Naive B cell (primary cell): ENCODE results near the gene HTT-AS. TPM values are rescaled to one million over a fixed set of nuclear protein-coding genes. Genes with fewer than 3 reads are reported as not detected.

Experiments
- ATAC-seq, 2 donors: fragments of 150-1000 bp; cut with Tn5 transposase; 2 replicates each; pipeline ENCODE4 v1.10.0; 2021; ENCODE audit warnings: low read depth in 2 of 2, mild to moderate bottlenecking in 2 of 2, moderate library complexity in 2 of 2
- DNase-seq: peaks from one replicate; pipeline ENCODE4 v3.0.0; 2022
- H3K27ac Mint-ChIP-seq, 6 donors: one replicate each; pipeline ENCODE4 v1.8.0; 2020 to 2022; ENCODE audit warnings: mild to moderate bottlenecking in 6 of 6, mixed read lengths in 6 of 6, moderate library complexity in 5 of 6, inconsistent platforms in 2 of 6
- H3K27me3 Mint-ChIP-seq, 3 donors: one replicate each; pipeline ENCODE4 v1.8.0; 2021 to 2022; ENCODE audit warnings: mixed read lengths in 3 of 3, mild to moderate bottlenecking in 1 of 3
- H3K36me3 Mint-ChIP-seq, 2 donors: one replicate each; pipeline ENCODE4 v1.8.0; 2020 to 2022; ENCODE audit warnings: mixed read lengths in 2 of 2, inconsistent platforms in 1 of 2, mild to moderate bottlenecking in 1 of 2
- H3K4me1 Mint-ChIP-seq, 3 donors: one replicate each; pipeline ENCODE4 v1.8.0; 2020 to 2022; ENCODE audit warnings: mixed read lengths in 3 of 3, inconsistent platforms in 1 of 3, mild to moderate bottlenecking in 1 of 3, moderate library complexity in 1 of 3
- H3K4me3 Mint-ChIP-seq, 8 donors: one replicate each; pipeline ENCODE4 v1.8.0; 2020 to 2022; ENCODE audit warnings: mild to moderate bottlenecking in 8 of 8, mixed read lengths in 8 of 8, moderate library complexity in 8 of 8, inconsistent platforms in 2 of 8
- H3K9me3 Mint-ChIP-seq, 7 donors: one replicate each; pipeline ENCODE4 v1.8.0; 2020 to 2022; ENCODE audit warnings: mixed read lengths in 7 of 7, mild to moderate bottlenecking in 5 of 7, inconsistent platforms in 2 of 7, moderate library complexity in 1 of 7
- polyA plus RNA-seq, 6 donors: library from polyadenylated mRNA; unstranded; fragments of 300-500 nt; fragmentation: Illumina TruSeq; gene quantifications; one replicate each; pipeline ENCODE4 v1.2.3, GENCODE V29; 2021; ENCODE audit warnings: low read depth in 6 of 6

HTT-AS gene
- polyA plus RNA-seq, 6 donors from 2014 or later = not detected

DNA sequence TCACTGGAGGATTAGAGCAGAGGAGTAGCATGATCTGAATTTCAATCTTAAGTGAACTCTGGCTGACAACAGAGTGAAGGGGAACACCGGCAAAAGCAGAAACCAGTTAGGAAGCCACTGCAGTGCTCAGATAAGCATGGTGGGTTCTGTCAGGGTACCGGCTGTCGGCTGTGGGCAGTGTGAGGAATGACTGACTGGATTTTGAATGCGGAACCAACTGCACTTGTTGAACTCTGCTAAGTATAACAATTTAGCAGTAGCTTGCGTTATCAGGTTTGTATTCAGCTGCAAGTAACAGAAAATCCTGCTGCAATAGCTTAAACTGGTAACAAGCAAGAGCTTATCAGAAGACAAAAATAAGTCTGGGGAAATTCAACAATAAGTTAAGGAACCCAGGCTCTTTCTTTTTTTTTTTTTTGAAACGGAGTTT lies 5.4 kb upstream of the HTT-AS start:
- no peaks in the 10 kb centered on the region for H3K9me3 Mint-ChIP-seq
- peak overlapping the region in 7 of 8 donors; percentile 13 to 69 (median 67) for H3K4me3 Mint-ChIP-seq
- H3K36me3 Mint-ChIP-seq = peaks cover 0 to 8% of the 10 kb centered on the region in 2 donors
- peaks cover 47 to 76% (median 50%) of the 10 kb centered on the region in 3 donors for H3K4me1 Mint-ChIP-seq
- peak; percentile 48 for DNase-seq
- H3K27ac Mint-ChIP-seq = peak overlapping the region in 5 of 6 donors; percentile 10 to 79 (median 36)
- peak; percentile 70 for ATAC-seq
- no peaks in the 10 kb centered on the region for H3K27me3 Mint-ChIP-seq

DNA sequence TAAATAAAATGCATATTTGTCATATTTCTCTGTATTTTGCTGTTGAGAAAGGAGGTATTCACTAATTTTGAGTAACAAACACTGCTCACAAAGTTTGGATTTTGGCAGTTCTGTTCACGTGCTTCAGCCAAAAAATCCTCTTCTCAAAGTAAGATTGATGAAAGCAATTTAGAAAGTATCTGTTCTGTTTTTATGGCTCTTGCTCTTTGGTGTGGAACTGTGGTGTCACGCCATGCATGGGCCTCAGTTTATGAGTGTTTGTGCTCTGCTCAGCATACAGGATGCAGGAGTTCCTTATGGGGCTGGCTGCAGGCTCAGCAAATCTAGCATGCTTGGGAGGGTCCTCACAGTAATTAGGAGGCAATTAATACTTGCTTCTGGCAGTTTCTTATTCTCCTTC lies 3.5 kb upstream of the HTT-AS start:
- Mint-ChIP-seq H3K9me3 (no peaks in the 10 kb centered on the region), H3K36me3 (no peaks in the 10 kb centered on the region), H3K27ac (peak overlapping the region; percentile 41 to 86 (median 78)), H3K4me3 (peak overlapping the region; percentile 48 to 87 (median 69)), H3K4me1 (peaks cover 42 to 63% (median 44%) of the 10 kb centered on the region in 3 donors), H3K27me3 (no peaks in the 10 kb centered on the region)
- DNase-seq (peak; percentile 68), ATAC-seq (peak; percentile 30 to 33)

DNA sequence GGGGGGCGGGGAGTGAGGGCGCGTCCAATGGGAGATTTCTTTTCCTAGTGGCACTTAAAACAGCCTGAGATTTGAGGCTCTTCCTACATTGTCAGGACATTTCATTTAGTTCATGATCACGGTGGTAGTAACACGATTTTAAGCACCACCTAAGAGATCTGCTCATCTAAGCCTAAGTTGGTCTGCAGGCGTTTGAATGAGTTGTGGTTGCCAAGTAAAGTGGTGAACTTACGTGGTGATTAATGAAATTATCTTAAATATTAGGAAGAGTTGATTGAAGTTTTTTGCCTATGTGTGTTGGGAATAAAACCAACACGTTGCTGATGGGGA lies 1.3 kb upstream of the HTT-AS start:
- ATAC-seq = no peak
- Mint-ChIP-seq H3K27ac (peak overlapping the region in 5 of 6 donors; percentile 84 to 96 (median 88)), H3K36me3 (no peaks in the 10 kb centered on the region), H3K4me1 (peaks cover 39 to 52% (median 40%) of the 10 kb centered on the region in 3 donors), H3K4me3 (peak overlapping the region; percentile 84 to 95 (median 88)), H3K9me3 (no peaks in the 10 kb centered on the region), H3K27me3 (no peaks in the 10 kb centered on the region)
- DNase-seq = no peak

DNA sequence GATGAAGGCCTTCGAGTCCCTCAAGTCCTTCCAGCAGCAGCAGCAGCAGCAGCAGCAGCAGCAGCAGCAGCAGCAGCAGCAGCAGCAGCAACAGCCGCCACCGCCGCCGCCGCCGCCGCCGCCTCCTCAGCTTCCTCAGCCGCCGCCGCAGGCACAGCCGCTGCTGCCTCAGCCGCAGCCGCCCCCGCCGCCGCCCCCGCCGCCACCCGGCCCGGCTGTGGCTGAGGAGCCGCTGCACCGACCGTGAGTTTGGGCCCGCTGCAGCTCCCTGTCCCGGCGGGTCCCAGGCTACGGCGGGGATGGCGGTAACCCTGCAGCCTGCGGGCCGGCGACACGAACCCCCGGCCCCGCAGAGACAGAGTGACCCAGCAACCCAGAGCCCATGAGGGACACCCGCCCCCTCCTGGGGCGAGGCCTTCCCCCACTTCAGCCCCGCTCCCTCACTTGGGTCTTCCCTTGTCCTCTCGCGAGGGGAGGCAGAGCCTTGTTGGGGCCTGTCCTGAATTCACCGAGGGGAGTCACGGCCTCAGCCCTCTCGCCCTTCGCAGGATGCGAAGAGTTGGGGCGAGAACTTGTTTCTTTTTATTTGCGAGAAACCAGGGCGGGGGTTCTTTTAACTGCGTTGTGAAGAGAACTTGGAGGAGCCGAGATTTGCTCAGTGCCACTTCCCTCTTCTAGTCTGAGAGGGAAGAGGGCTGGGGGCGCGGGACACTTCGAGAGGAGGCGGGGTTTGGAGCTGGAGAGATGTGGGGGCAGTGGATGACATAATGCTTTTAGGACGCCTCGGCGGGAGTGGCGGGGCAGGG lies 711 bp upstream of the HTT-AS start:
- H3K4me3 Mint-ChIP-seq = peak overlapping the region; percentile 84 to 96 (median 92)
- DNase-seq = peak; percentile 47
- no peaks in the 10 kb centered on the region for H3K27me3 Mint-ChIP-seq
- peak overlapping the region in 5 of 6 donors; percentile 72 to 96 (median 89) for H3K27ac Mint-ChIP-seq
- no peaks in the 10 kb centered on the region for H3K36me3 Mint-ChIP-seq
- peaks cover 34 to 47% (median 35%) of the 10 kb centered on the region in 3 donors for H3K4me1 Mint-ChIP-seq
- no peaks in the 10 kb centered on the region for H3K9me3 Mint-ChIP-seq
- peak; percentile 3 for ATAC-seq

DNA sequence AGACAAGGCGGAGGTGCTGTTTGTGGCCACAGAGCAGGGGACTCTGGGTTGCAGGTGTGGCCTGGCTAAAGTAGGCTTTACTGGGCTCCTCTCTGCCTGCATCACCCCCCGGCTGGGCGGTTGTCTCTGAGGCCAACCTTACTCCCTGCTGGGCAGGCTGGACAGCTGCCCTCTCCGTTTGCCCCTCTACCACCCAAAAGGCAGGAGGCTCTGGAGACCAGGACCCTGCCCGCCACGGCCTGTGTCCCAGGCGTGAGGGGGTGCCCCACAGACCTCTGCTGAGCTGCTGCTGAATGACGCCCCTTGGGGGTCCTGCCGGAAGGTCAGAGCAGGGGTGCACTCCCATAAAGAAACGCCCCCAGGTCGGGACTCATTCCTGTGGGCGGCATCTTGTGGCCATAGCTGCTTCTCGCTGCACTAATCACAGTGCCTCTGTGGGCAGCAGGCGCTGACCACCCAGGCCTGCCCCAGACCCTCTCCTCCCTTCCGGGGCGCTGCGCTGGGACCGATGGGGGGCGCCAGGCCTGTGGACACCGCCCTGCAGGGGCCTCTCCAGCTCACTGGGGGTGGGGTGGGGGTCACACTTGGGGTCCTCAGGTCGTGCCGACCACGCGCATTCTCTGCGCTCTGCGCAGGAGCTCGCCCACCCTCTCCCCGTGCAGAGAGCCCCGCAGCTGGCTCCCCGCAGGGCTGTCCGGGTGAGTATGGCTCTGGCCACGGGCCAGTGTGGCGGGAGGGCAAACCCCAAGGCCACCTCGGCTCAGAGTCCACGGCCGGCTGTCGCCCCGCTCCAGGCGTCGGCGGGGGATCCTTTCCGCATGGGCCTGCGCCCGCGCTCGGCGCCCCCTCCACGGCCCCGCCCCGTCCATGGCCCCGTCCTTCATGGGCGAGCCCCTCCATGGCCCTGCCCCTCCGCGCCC lies 920 bp downstream of the HTT-AS start:
- H3K9me3 Mint-ChIP-seq = no peaks in the 10 kb centered on the region
- DNase-seq (no peak), ATAC-seq (no peak)
- H3K36me3 Mint-ChIP-seq = no peaks in the 10 kb centered on the region
- H3K27ac Mint-ChIP-seq = peak overlapping the region in 3 of 6 donors; percentile 18 to 87 (median 52)
- H3K27me3 Mint-ChIP-seq = no peaks in the 10 kb centered on the region
- peaks cover 19 to 34% (median 24%) of the 10 kb centered on the region in 3 donors for H3K4me1 Mint-ChIP-seq
- peak overlapping the region; percentile 24 to 96 (median 60) for H3K4me3 Mint-ChIP-seq

DNA sequence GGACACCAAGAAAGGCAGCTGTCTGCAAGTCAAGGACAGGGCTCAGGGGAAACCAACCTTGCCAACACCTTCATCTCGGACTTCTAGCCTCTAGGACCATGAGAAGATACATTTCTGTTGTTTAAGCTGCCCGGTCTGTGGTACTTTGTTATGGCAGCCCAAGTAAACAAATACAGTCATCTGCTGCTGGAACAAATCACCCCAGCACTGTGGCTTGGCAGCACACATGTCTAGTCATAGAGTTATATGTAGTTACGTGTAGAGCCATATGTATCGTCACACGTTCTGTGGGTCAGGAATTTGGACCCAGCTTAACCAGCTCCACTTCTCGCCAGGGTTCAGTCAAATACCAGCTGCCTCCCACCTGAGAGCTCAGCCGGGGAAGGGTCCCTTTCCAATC lies 2.5 kb downstream of the HTT-AS start:
- Mint-ChIP-seq H3K27me3 (no peaks in the 10 kb centered on the region), H3K27ac (peak overlapping the region in 2 of 6 donors; percentile 45), H3K4me1 (peaks cover 11 to 20% (median 12%) of the 10 kb centered on the region in 3 donors), H3K36me3 (peaks cover 1 to 7% of the 10 kb centered on the region in 2 donors), H3K9me3 (no peaks in the 10 kb centered on the region), H3K4me3 (peak overlapping the region in 5 of 8 donors; percentile 1 to 81 (median 54))
- DNase-seq (no peak), ATAC-seq (no peak)

DNA sequence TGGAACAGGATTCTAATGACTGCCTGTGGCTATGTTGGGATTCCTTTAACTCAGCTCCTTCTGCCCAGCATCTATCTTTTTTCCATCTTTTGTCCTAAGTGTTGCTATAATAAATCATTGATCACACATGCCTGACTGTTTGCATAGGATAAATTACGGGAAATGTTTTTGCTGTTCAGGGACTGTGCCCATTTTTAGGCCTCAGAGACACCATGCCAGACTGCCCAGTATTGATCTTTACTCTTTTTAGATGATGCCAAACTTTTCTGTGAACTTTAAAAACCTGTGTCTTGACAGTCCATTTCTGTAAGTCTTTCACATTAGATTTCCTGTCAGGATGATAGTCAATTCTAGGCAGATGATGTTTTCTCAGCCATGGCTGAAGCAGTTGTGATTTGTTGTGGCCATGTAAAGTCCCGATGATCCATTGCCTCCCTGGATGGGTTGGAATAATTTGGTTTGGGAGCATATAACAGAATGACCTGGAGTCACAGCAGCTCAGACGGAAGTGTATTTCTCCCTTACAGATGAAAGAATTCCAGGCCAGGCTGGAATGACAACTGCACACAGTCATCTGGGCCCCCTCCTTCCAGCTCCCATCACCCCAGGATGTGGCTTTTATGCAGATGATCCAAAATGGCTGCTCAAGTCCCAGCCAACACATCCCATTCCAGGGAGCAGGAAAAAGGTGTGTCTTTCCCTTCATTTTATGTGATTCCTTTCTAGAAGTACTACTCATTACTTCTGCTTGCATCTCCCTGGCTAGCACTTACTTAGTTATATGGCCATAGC lies 3.4 kb downstream of the HTT-AS start:
- Mint-ChIP-seq H3K4me3 (peak overlapping the region in 1 of 8 donors; percentile 81), H3K36me3 (peaks cover 6 to 9% of the 10 kb centered on the region in 2 donors), H3K4me1 (peaks cover 8 to 11% (median 9%) of the 10 kb centered on the region in 3 donors), H3K9me3 (no peaks in the 10 kb centered on the region), H3K27ac (peak overlapping the region in 1 of 6 donors; percentile 37), H3K27me3 (no peaks in the 10 kb centered on the region)
- DNase-seq (no peak), ATAC-seq (no peak)

DNA sequence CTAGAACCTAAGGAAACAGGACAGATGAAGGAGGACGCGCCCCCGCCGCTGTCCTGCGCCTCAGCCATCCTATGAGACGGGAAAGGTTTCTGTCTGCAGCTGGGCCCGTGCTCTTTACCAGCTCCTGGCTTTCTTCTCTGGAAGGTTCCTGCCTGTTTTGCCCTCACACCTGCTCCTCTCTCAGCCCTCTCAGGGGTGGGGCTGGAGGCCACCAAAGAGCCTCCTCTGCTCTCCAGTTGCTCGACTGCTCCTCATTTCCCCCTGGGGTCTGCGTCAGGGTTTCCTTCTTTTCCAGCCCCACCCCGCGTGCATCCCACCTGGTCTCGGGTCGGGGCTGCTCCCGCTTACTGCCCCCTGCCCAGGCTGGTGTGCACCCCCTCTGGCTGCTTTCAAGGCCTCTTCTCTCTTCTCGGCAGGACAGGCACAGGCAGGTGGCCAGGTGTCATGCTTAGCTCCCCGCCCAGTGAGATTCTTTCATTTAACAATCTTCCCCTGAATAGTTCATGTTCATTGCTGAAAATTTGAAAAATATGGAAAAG lies 4.6 kb downstream of the HTT-AS start:
- H3K4me3 Mint-ChIP-seq = peak overlapping the region in 1 of 8 donors; percentile 43
- H3K36me3 Mint-ChIP-seq = peaks cover 9 to 11% of the 10 kb centered on the region in 2 donors
- ATAC-seq (no peak), DNase-seq (no peak)
- H3K27ac Mint-ChIP-seq = peak overlapping the region in 2 of 6 donors; percentile 39 to 68
- no peaks in the 10 kb centered on the region for H3K9me3 Mint-ChIP-seq
- peaks cover 0 to 3% (median 0%) of the 10 kb centered on the region in 3 donors for H3K4me1 Mint-ChIP-seq
- H3K27me3 Mint-ChIP-seq = no peaks in the 10 kb centered on the region

DNA sequence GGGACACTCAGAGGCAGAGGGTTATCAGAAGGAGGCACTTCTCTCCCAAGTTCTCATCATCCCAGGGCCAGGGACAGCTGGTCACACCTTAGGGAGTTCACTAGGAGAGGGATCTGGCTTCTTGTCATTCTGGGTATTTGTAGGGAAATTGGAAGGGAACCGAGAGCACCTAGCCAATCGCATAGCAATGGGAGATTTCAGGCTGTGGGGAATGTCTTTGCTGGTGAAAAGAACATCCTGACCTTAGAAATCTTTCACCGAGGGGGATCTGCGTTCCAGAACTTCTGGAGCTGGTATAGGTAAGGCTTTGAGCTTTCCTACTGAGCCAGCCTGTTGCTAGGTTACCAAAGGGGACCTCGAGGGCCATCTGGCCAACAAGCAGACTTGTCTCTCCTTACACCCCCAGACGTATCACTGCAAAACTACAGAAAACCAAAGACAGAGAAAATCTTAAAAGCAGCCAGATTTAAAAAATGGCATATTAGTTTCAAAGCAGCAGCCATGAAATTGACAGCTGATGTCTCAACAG lies 6.8 kb downstream of the HTT-AS start:
- Mint-ChIP-seq H3K4me3 (no peak overlapping the region), H3K4me1 (peaks cover 3 to 7% (median 7%) of the 10 kb centered on the region in 3 donors), H3K9me3 (no peaks in the 10 kb centered on the region), H3K27me3 (no peaks in the 10 kb centered on the region), H3K36me3 (peaks cover 11 to 17% of the 10 kb centered on the region in 2 donors), H3K27ac (peak overlapping the region in 1 of 6 donors; percentile 93)
- DNase-seq = no peak
- no peak for ATAC-seq

DNA sequence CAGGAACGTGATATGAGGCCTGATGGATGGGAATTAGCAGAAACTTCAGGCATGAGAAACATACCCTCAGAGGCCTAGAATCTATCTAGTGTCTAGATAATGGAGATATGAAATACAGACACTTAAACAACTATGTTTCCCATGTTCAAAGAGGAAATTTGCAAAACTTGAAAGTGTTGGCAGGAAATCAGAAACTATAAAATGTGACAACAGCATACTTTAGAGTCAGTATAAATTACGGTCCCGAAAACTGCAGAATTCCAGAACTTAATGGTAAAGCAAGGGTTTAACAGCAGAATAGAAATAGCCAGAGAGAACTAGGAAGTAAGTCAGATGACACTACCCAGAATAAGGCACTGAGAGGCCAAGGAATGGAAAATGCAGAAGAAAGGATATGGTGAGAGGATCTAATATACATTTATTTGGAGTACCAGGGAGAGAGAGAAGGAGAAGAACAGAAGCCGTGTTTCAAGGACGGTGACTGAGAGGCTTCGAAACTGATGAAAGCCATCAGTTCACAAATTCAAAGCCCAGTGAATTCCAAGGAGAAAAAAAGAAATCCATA lies 7.4 kb downstream of the HTT-AS start:
- peak overlapping the region in 1 of 8 donors; percentile 33 for H3K4me3 Mint-ChIP-seq
- H3K4me1 Mint-ChIP-seq = peaks cover 3 to 7% (median 7%) of the 10 kb centered on the region in 3 donors
- DNase-seq = no peak
- no peak for ATAC-seq
- H3K27ac Mint-ChIP-seq = peak overlapping the region in 1 of 6 donors; percentile 75
- no peaks in the 10 kb centered on the region for H3K9me3 Mint-ChIP-seq
- no peaks in the 10 kb centered on the region for H3K27me3 Mint-ChIP-seq
- H3K36me3 Mint-ChIP-seq = peaks cover 11 to 17% of the 10 kb centered on the region in 2 donors

DNA sequence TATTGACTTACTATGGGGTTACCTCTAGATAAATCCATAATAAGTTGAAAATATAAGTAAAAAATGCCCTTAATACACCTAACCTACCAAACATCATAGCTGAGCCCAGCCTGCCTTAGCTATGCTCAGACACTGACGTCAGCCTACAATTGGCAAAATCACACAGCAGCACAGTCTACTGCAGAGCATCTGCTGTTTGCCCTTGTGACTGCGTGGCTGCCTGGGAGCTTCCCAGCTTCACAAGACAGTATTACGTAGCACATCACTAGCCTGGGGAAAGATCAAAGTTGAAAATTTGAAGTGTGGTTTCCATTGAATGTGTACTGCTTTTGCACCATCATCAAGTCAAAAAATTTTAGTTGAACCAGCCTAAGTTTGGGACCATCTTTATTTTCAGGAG lies 8.8 kb downstream of the HTT-AS start:
- no peaks in the 10 kb centered on the region for H3K9me3 Mint-ChIP-seq
- DNase-seq (no peak), ATAC-seq (no peak)
- peaks cover 11 to 17% of the 10 kb centered on the region in 2 donors for H3K36me3 Mint-ChIP-seq
- no peak overlapping the region for H3K4me3 Mint-ChIP-seq
- no peaks in the 10 kb centered on the region for H3K27me3 Mint-ChIP-seq
- peaks cover 3 to 11% (median 7%) of the 10 kb centered on the region in 3 donors for H3K4me1 Mint-ChIP-seq
- H3K27ac Mint-ChIP-seq = no peak overlapping the region

DNA sequence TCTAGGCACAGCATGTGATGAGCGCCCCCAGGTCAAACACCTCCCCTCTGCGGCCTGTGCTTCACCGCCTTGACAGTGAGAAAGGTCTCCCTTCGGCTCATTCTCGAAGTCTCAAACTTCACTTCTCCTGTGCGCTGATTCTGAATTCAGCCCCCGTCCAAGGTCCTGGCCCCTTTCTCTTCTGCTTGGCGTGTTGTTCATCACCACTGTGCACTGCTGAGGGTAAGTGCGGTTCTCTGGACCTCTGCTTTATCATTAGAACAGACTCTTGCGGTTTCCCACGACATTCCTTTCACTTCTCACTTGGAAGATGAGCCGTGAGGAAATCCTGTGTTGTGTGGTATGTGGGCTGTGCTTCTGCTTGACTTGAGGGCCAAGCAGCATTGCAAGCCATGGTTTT lies 11.9 kb downstream of the HTT-AS start:
- peak overlapping the region in 1 of 6 donors; percentile 51 for H3K27ac Mint-ChIP-seq

More for the DNA sequence above, 11.9 kb downstream of the HTT-AS start:
- ATAC-seq (no peak), DNase-seq (no peak)
- Mint-ChIP-seq H3K4me3 (no peak overlapping the region), H3K9me3 (no peaks in the 10 kb centered on the region), H3K36me3 (peaks cover 11 to 17% of the 10 kb centered on the region in 2 donors), H3K27me3 (no peaks in the 10 kb centered on the region), H3K4me1 (peaks cover 23 to 27% (median 25%) of the 10 kb centered on the region in 3 donors)
